ENCODE data around the gene NUFIP1. TPM values are rescaled to one million over a fixed set of nuclear protein-coding genes. Genes with fewer than 3 reads are reported as not detected.

The NUFIP1 gene
- total RNA-seq, 1 experiment from 2014 or later = 17.1 TPM

GRCh38 chr13:44930280-44930679, 59.0 kb downstream of the NUFIP1 start:
- H4K91ac ChIP-seq (ENCODE audit: insufficient read length, low read depth, low read length) = no peak overlapping the region
- Mint-ChIP-seq H3K9me3 (no peaks in the 10 kb centered on the region), H3K27me3 (ENCODE audit: low read depth) (no peaks in the 10 kb centered on the region), H3K36me3 (ENCODE audit: insufficient read depth in 1 of 3, low read depth in 3 of 3) (no peaks in the 10 kb centered on the region), H3K4me1 (peaks cover 17 to 18% of the 10 kb centered on the region in 2 experiments), H3K27ac (no peak overlapping the region; a peak in 1 of 7 replicates), H3K4me3 (no peak overlapping the region)
- no peaks in the 10 kb centered on the region for H3K27me3 ChIP-seq (ENCODE audit: insufficient read depth, low read length)
- H3K4ac ChIP-seq (ENCODE audit: low read depth, low read length) = no peak overlapping the region
- no peak overlapping the region for H2BK20ac ChIP-seq (ENCODE audit: low read depth, low read length, poor library complexity, severe bottlenecking)
- no peak overlapping the region for H3K56ac ChIP-seq (ENCODE audit: insufficient read length, low read depth, low read length)
- H3K9ac ChIP-seq (ENCODE audit: extremely low read depth, insufficient read length, low read length) = no peak overlapping the region
- H3K18ac ChIP-seq (ENCODE audit: insufficient read length, low read depth, low read length) = no peak overlapping the region
- DNase-seq = no peak
- H4K20me1 ChIP-seq (ENCODE audit: control insufficient read depth, insufficient read depth, insufficient read length) = no peaks in the 10 kb centered on the region
- H2AFZ ChIP-seq (ENCODE audit: low read length) = no peak overlapping the region
- no peak overlapping the region for H3K27ac ChIP-seq (ENCODE audit: insufficient read length, low read depth, low read length)
- H4K8ac ChIP-seq (replicated peaks; ENCODE audit: insufficient read length, low read depth, low read length) = no peak overlapping the region
- H2BK120ac ChIP-seq (ENCODE audit: low read depth, low read length, poor library complexity, severe bottlenecking) = no peak overlapping the region
- H2AK5ac ChIP-seq (ENCODE audit: insufficient read length, low read length) = no peak overlapping the region
- peaks cover 6% of the 10 kb centered on the region; the same call in 1 of the 2 replicates for H3K4me1 ChIP-seq (ENCODE audit: insufficient read depth, low read length)
- H2BK12ac ChIP-seq (ENCODE audit: insufficient read length, low read depth, low read length) = no peak overlapping the region
- H3K14ac ChIP-seq (ENCODE audit: insufficient read depth, low read length) = no peak overlapping the region
- no peak for TF ChIP-seq CTCF (conservative IDR thresholded peaks at IDR 0.05)
- no peaks in the 10 kb centered on the region for H3K23me2 ChIP-seq (ENCODE audit: insufficient read length, low read depth, low read length, poor library complexity, severe bottlenecking)
- no peak overlapping the region for H2BK5ac ChIP-seq (ENCODE audit: insufficient read length, low read length)
- no peaks in the 10 kb centered on the region for H3K9me3 ChIP-seq (ENCODE audit: control insufficient read depth, low read depth, low read length)
- no peaks in the 10 kb centered on the region for H3K79me1 ChIP-seq (ENCODE audit: insufficient read depth, low read depth, low read length, poor library complexity, severe bottlenecking)
- WGBS (ENCODE audit: extremely low coverage, insufficient read length, low lambda C conversion rate) = no CpG with 5 or more reads among the region's 3 CpGs
- H2BK15ac ChIP-seq (ENCODE audit: low read depth, low read length) = no peak overlapping the region
- H3T11ph ChIP-seq (ENCODE audit: low read length) = no peak overlapping the region
- no peaks in the 10 kb centered on the region for H3K79me2 ChIP-seq (ENCODE audit: insufficient read depth, low read length)
- H3K23ac ChIP-seq (ENCODE audit: insufficient read length, low read depth, low read length) = no peak overlapping the region
- no peak overlapping the region for H3K4me2 ChIP-seq (ENCODE audit: insufficient read depth, insufficient read length, low read length)
- H4K5ac ChIP-seq (ENCODE audit: insufficient read length, low read depth, low read length) = no peak overlapping the region
